Ovary (tissue), 9 donors: Measurements from ENCODE around the gene POMP. TPM values are rescaled to one million over a fixed set of nuclear protein-coding genes. Genes with fewer than 3 reads are reported as not detected.
"Not testable (repeated sequence)": the region's sequence is repeated elsewhere in the genome, so short reads cannot be mapped to it uniquely, and the experiment has no call there.

Experiments used
- DNase-seq, 5 donors: peaks; one replicate each; pipeline ENCODE4 v3.0.0-alpha.2; 2019 to 2020
- H3K27ac ChIP-seq, 2 donors: fragments of 200-600 bp; one replicate each; pipeline versions ENCODE4 v1.5.1 to v1.8.0; 2019 to 2022
- H3K27me3 ChIP-seq: fragments of 200-600 bp; one replicate; pipeline ENCODE4 v1.8.0; 2022
- H3K36me3 ChIP-seq: fragments of 200-600 bp; sonication (generic); one replicate; pipeline ENCODE4 v1.5.1; 2019
- H3K4me1 ChIP-seq: one replicate; pipeline ENCODE4 v1.8.1; 2013; ENCODE audit warnings: mild to moderate bottlenecking, moderate library complexity; ENCODE audit not compliant: insufficient read depth
- H3K4me3 ChIP-seq: fragments of 200-600 bp; sonication (generic); one replicate; pipeline ENCODE4 v1.5.1; 2017
- H3K9me3 ChIP-seq, 2 donors: fragments of 200-600 bp in 1 of 2; sonication (generic) in 1 of 2; one replicate each; pipeline versions ENCODE4 v1.5.1 to v1.8.1; 2013 to 2019; ENCODE audit warnings: mild to moderate bottlenecking in 1 of 2, moderate library complexity in 1 of 2
- CTCF ChIP-seq, 3 donors: fragments of 450-650 bp in 2 of 3; fragments of 200-600 bp in 1 of 3; IDR thresholded peaks; one replicate each; pipeline versions ENCODE4 v1.5.1 to v1.8.0; 2016 to 2022; ENCODE audit warnings: antibody characterized with exemption in 3 of 3, mild to moderate bottlenecking in 1 of 3
- EP300 ChIP-seq: sonication (generic); formaldehyde crosslinking; IDR thresholded peaks from one replicate; pipeline ENCODE4 v1.6.1; 2017; ENCODE audit warnings: antibody characterized with exemption
- POLR2A ChIP-seq: fragments of 450-650 bp; IDR thresholded peaks from one replicate; pipeline ENCODE4 v1.6.1; 2017; ENCODE audit warnings: antibody characterized with exemption, mild to moderate bottlenecking, moderate library complexity
- WGBS, 3 donors: extraction: QIAGEN DNeasy Blood & Tissue Kit in 1 of 3; methylation state at CpG; one replicate each; pipeline versions ENCODE4 v1.1.5 to v1.1.7; 2013 to 2017; 5-methylcytosine and 5-hydroxymethylcytosine counted together
- intact Hi-C, 4 donors: fragments of 100-400 bp; cut with DNase I; formaldehyde crosslinking; loops; one replicate each; pipeline versions ENCODE4 v1.11.0 to v1.15.1; 2022 to 2023
- polyA plus RNA-seq, 2 donors: library from polyadenylated mRNA; stranded (reverse); fragments of 200-250 nt in 1 of 2; fragments of 350-450 nt in 1 of 2; fragmentation: Illumina TruSeq in 1 of 2; extraction: RNeasy Lipid Tissue Mini Kit (QIAGEN cat#74804) in 1 of 2; gene quantifications; one replicate each; pipeline ENCODE4 v1.2.3, GENCODE V29; 2013 to 2014
- total RNA-seq, 7 donors: library from RNA; depleted of rRNA in 2 of 7; stranded (reverse); fragments of >200 nt in 2 of 7; fragmentation: NEBNext Ultra II Directional in 3 of 7; extraction: Animal tissue kit (Norgen Biotek cat#: 25700) in 3 of 7; gene quantifications; one replicate each; pipeline versions ENCODE4 v1.1.0 to v1.2.4, GENCODE V29; 2016 to 2023
- donor health status: DM: no; HTN: no; CAD: no; lungs with moderate emphysema.
- donor health status: DM: no; HTN: no; CAD: no.
- donor health status: Bipolar disorder and iron deficiency.
- donor health status: DM: yes; HTN: yes; CAD: no.
- donor health status: DM: no; HTN: no; CAD: no.
- donor health status: DM: yes; HTN: yes; CAD: no.

POMP gene
- total and polyA plus RNA-seq, 9 donors: 28.5 to 53.8 (median 34.2) TPM

- no peak overlapping the region for H3K27ac ChIP-seq
- 69 to 90% (median 78%) methylated on average over 1 of the region's 1 CpG for WGBS, 3 donors
- TF ChIP-seq CTCF (IDR thresholded peaks at IDR 0.05) (no peak), EP300 (no peak)
- no peak for DNase-seq
- intact Hi-C loops: no loop called here
- H3K4me3 ChIP-seq: no peak overlapping the region
- no peaks in the 10 kb centered on the region for H3K27me3 ChIP-seq
- no peaks in the 10 kb centered on the region for H3K4me1 ChIP-seq
- no peaks in the 10 kb centered on the region for H3K9me3 ChIP-seq
- H3K36me3 ChIP-seq: no peaks in the 10 kb centered on the region
Observed at GRCh38 chr13:28679628-28680027, 20.7 kb downstream of the POMP start.

GRCh38 chr13:28680541-28680940 lies 21.6 kb downstream of the POMP start:
- 62 to 86% (median 84%) methylated on average over 2 of the region's 2 CpGs for WGBS, 3 donors
- no peaks in the 10 kb centered on the region for H3K4me1 ChIP-seq

GRCh38 chr13:28683169-28683568 lies 24.2 kb downstream of the POMP start:
- H3K27ac ChIP-seq: not testable (repeated sequence)
- WGBS, 3 donors: 82 to 88% (median 88%) methylated on average over 8 of the region's 8 CpGs

More at GRCh38 chr13:28680541-28680940, 21.6 kb downstream of the POMP start:
- Histone ChIP-seq H3K27ac (no peak overlapping the region), H3K27me3 (no peaks in the 10 kb centered on the region), H3K9me3 (no peaks in the 10 kb centered on the region), H3K4me3 (no peak overlapping the region), H3K36me3 (no peaks in the 10 kb centered on the region)
- no peak for TF ChIP-seq EP300
- no peak for TF ChIP-seq CTCF (IDR thresholded peaks at IDR 0.05)
- TF ChIP-seq POLR2A: no peak
- no peak for DNase-seq
- intact Hi-C loops: no loop called here

GRCh38 chr13:28684257-28684656 lies 25.3 kb downstream of the POMP start:
- Histone ChIP-seq H3K4me1 (no peaks in the 10 kb centered on the region), H3K27ac (no peak overlapping the region), H3K36me3 (no peaks in the 10 kb centered on the region), H3K27me3 (no peaks in the 10 kb centered on the region), H3K4me3 (no peak overlapping the region), H3K9me3 (no peaks in the 10 kb centered on the region)
- DNase-seq: no peak
- intact Hi-C loops: no loop called here
- WGBS, 3 donors: 25 to 31% (median 30%) methylated on average over 5 to 7 of the region's 7 CpGs
- TF ChIP-seq EP300 (no peak), POLR2A (no peak), CTCF (IDR thresholded peaks at IDR 0.05) (no peak)

More at GRCh38 chr13:28683169-28683568, 24.2 kb downstream of the POMP start:
- intact Hi-C loops, H3K4me1 ChIP-seq, H3K4me3 ChIP-seq, H3K27me3 ChIP-seq, H3K9me3 ChIP-seq, DNase-seq, H3K36me3 ChIP-seq: not testable (repeated sequence)

GRCh38 chr13:28685114-28685513 lies 26.2 kb downstream of the POMP start:
- 88 to 95% (median 89%) methylated on average over 12 of the region's 12 CpGs for WGBS, 3 donors
- no peak for DNase-seq

More at GRCh38 chr13:28685114-28685513, 26.2 kb downstream of the POMP start:
- no peaks in the 10 kb centered on the region for H3K36me3 ChIP-seq
- H3K27ac ChIP-seq: no peak overlapping the region
- no peak overlapping the region for H3K4me3 ChIP-seq
- H3K9me3 ChIP-seq: no peaks in the 10 kb centered on the region
- no peak for TF ChIP-seq POLR2A
- TF ChIP-seq EP300: no peak
- no peak for TF ChIP-seq CTCF (IDR thresholded peaks at IDR 0.05)
- intact Hi-C loops: no loop called here
- H3K4me1 ChIP-seq: no peaks in the 10 kb centered on the region
- no peaks in the 10 kb centered on the region for H3K27me3 ChIP-seq
